ENCODE data around the gene SHC2.

The SHC2 gene

DNA sequence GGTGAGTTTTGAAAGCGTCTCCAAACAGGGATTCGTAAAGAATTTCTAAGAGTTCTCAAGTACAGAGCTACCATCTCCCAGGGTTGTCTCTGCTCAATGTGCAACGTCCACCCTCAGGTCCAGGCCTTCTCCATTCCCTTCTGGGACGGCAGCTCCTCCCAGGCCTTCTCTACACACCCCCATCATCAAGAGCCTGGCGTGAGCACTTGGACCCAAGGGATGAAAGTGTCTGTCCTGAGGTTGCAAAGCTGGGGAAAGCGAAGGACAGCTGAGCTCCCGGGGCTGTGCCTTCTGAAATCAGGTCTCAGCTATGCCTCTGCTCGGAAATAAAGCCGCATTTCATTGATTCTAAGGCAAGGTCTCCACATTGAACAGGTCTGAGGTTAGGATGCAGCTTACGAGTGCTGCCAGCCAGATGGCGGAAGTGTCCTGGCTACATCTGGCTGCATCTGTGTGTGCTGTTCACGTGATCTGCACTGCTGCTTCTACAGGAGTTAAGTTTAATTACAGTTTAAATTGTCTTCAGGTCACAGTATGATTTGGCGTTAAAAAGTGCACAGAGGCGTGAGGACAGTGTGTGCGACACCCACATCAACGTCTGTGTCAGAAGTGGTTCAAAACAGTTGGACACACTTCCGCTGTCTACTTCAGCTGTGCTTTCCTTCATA is 89.2 kb downstream of the SHC2 start:
- no peak for DNase-seq (ENCODE audit: low spot score)

DNA sequence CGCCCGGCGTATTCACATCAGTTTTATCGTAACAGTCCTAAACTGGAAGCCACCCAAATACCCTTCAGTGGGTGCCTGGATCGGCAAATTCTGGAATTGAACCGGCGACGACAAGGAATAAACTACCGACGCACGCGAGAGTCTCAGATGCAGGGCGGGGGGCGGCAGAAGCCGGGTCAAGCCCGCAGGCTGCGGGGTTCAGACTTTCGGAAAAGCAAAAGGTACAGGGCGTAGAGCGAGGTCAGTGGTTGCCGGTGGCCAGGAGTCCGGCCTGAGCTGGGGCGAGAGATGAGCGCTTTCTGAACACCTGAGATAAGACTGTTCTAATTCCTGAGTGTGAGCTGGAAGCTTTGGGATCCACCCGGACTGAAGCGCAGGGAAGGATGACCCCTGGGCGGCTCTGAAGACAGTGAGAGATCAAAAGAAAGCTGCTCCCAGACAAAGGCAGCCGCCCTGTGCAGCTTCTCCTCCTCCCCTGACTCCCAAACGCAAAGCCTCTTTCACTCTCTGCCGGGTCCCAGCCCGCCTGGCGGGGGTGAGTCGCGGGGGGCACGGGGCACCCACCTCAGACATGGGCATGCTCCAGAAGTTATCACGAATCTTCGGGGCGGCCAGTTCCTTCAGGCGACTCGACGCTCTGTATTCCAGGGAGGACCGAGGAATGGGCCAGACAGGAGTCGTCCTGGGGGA is 90.0 kb downstream of the SHC2 start:
- DNase-seq (ENCODE audit: low spot score) = peak; percentile 41

DNA sequence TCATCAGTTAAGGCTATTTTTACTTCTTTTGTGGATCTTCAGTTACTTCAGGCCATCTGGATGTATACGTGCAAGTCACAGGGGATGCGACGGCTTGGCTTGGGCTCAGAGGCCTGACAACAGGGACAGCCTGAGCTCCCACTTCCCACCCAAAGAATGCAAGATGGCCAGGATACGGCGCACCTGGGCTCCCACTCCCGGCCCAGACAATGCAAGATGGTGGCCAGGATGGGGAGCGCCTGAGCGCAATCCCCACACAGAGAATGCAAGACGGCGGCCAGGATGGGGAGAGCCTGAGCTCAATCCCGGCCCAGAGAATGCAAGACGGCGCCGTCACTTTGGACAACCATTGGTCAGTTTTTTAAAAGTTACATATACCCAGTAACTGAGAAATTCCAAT is 91.0 kb downstream of the SHC2 start:
- peak; percentile 38 for DNase-seq (ENCODE audit: low spot score)

DNA sequence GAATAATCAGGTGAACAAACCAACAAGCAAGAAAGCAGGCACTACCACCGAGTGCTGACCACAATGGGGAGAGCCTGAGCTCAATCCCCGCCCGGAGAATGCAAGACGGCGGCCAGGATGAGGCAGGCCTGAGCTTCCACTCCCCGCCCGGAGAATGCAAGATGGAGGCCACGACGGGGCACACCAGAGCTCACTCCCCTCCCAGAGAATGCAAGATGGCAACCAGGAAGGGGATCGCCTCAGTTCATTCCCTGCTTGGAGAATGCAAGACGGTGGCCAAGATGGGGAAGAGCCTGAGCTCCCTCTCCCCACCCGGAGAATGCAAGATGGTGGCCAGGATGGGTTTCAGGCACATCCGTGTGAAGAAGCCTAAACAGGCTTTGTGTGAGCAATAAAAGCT is 91.6 kb downstream of the SHC2 start:
- DNase-seq (ENCODE audit: low spot score) = no peak

DNA sequence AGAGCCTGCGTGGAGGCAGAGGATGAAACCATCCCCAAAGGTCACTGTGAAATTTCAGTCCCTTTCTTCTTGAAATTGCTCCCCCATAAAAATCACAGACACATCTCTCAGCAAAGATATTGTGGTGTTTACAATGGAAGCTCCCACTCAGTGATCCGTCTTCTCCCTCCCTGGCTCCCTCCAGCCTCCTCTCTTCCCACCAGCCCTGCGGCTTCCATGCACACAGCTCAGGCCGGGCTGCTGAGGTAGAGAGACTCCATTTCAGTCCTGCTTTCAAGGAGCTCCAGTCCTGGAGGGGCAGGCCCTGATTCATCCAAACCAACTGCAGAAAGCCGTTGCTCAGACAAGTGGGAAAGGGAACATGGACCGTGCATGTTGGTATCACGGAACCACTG is 92.2 kb downstream of the SHC2 start:
- no peak for DNase-seq (ENCODE audit: low spot score)

DNA sequence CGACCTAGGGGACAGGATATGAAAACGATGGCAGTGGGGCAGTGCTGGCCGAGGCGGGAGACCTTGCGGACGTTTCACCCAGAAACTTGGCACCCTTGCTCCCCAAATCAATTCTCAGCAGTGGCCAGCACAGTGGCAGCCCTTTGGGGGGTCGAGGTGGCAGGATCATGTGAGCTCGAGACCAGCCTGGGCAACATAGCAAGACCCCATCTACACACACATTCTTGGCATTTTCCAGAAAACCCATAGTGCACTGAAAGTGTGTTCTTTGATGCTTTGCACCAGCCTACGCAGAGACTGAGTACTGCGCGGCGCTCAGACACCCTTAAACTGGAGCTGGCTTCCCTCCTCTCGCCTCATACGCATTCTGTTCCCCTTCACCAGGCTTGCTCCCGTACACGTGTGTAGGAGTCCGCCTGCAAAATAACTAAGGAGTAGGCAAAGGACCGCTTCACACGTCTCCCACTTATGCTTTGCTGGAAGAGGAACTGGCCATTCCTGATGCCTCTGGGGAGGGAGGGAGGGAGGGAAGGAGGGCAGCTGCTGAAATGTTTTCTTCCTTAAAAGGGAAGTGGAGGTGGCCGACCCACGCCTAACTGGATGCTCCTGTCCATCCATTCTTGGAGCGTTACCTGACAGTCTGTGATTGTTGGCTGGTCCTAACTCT is 92.7 kb downstream of the SHC2 start:
- DNase-seq (ENCODE audit: low spot score) = no peak

DNA sequence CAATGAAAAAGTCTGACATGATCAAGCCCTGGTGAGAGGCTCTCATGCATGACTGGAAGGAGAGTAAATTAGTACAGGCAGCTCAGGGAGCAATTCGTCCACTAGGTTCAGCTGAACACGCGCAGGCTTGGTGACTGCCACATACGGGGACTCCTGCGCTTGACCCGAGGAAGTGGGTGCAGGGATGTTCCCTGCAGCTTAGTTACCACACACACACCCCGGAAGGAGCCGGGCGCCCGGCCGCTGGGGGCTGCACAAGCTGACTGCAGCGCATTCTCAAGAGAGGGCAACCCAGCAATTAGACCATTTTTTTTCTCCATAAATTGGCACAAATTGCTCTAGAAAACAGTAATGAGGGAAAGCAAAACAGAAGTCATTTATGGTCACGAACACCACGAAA is 93.3 kb downstream of the SHC2 start:
- no peak for DNase-seq (ENCODE audit: low spot score)

DNA sequence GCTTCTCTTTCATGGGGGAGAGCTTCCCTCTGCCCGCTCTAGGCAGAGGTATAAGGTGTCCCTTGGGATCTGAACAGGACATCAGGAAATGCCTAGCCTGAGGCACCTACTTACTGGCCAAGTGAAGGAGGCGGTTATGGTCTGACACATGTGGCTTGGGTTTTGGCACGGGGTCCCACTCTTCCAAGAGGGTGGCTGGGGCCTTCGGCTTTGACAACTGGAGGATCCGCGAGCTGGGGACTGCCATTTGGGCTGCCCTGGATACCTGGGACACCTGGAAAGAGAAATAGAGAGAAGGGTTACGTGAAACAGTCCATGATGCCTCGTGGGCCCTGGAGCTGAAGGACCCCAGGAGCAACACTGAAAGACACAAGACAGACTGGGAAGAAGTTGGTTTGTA is 93.9 kb downstream of the SHC2 start:
- no peak for DNase-seq (ENCODE audit: low spot score)
